ENCODE results near the gene TENM4. TPM values are rescaled to one million over a fixed set of nuclear protein-coding genes. Genes with fewer than 3 reads are reported as not detected.

TENM4 gene
- total and polyA plus RNA-seq, 10 of the 15 experiments (the other 5 are each of a cell fraction or from before 2014, with no cell fraction given) = 0.03 to 0.12 (median 0.06) TPM; not detected in 7

DNA sequence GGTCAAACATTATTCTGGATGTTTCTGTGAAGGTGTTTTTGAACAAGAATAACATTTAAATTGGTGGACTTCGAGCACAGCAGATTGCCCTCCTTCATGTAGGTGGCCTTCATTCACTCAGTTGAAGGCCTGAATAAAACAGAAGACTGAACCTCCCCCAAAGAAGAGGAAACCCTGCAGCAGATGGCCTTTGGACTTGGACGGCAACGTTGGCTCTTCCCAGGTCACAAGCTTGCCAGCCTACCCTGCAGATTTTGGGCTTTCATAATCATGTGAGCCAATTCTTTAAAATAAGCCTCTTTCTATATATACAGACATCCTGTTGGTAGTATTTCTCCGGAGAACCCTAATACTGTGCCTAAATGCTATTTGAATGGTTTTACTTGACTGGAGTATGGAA, 434.0 kb downstream of the TENM4 start (continued):
- TF ChIP-seq, protein P1, sequence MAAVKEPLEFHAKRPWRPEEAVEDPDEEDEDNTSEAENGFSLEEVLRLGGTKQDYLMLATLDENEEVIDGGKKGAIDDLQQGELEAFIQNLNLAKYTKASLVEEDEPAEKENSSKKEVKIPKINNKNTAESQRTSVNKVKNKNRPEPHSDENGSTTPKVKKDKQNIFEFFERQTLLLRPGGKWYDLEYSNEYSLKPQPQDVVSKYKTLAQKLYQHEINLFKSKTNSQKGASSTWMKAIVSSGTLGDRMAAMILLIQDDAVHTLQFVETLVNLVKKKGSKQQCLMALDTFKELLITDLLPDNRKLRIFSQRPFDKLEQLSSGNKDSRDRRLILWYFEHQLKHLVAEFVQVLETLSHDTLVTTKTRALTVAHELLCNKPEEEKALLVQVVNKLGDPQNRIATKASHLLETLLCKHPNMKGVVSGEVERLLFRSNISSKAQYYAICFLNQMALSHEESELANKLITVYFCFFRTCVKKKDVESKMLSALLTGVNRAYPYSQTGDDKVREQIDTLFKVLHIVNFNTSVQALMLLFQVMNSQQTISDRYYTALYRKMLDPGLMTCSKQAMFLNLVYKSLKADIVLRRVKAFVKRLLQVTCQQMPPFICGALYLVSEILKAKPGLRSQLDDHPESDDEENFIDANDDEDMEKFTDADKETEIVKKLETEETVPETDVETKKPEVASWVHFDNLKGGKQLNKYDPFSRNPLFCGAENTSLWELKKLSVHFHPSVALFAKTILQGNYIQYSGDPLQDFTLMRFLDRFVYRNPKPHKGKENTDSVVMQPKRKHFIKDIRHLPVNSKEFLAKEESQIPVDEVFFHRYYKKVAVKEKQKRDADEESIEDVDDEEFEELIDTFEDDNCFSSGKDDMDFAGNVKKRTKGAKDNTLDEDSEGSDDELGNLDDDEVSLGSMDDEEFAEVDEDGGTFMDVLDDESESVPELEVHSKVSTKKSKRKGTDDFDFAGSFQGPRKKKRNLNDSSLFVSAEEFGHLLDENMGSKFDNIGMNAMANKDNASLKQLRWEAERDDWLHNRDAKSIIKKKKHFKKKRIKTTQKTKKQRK (IDR thresholded peaks at IDR 0.05; ENCODE audit: low read depth, low read length) = no peak

DNA sequence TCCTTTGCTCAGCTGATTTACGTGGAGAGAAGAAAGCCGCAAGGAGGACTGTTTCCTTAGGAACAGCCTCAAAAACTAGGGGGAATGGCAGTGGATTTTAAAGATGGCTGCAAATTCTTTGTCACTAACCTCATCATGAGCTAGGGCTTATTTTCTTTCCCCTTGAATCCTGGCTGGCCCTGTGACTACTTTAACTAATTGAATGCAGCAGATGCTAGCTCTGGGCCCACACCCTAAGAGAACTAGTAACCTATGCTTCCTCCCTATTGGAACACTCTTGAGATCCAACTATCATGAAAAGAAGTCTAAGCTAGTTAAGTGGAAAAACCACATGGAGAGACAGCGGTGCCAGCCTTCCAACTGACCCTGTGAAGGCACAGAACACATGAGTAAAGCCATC, 444.8 kb downstream of the TENM4 start:
- no peak overlapping the region for H3K27ac ChIP-seq (ENCODE audit: control insufficient read depth, insufficient read depth)
- in situ Hi-C loops (cut with MboI) = no loop called here
- no peak overlapping the region for H3K9ac ChIP-seq (ENCODE audit: control insufficient read depth, insufficient read depth, low read length)
- RAD21 ChIA-PET (ENCODE audit: unreplicated experiment) = no interaction called here
- BruUV-seq (replicated peaks) = no TSS peak
- H3K4me1 ChIP-seq (ENCODE audit: control insufficient read depth, insufficient read depth, low read length) = no peaks in the 10 kb centered on the region
- POLR2A ChIA-PET = no interaction called here
- no peaks in the 10 kb centered on the region for H3K9me3 ChIP-seq (replicated peaks; ENCODE audit: control insufficient read depth, insufficient read depth, low read length)
- 2% methylated on average over 3 of the region's 3 CpGs for WGBS (ENCODE audit: insufficient coverage, insufficient replicate concordance, low lambda C conversion rate, missing lambda C conversion rate)
- no peaks in the 10 kb centered on the region for H4K20me1 ChIP-seq (ENCODE audit: control insufficient read depth, insufficient read depth)
- H2AFZ ChIP-seq (ENCODE audit: control insufficient read depth, low read depth, low read length) = no peak overlapping the region
- DNase-seq (ENCODE audit: low read depth, low spot score) (no peak), ATAC-seq (no peak), FAIRE-seq (no peak)
- intact Hi-C loops (cut with micrococcal nuclease; ENCODE audit: unreplicated experiment) = no loop called here
- no peaks in the 10 kb centered on the region for H3K27me3 ChIP-seq (replicated peaks in 1 of 2; ENCODE audit: control insufficient read depth in 2 of 2, insufficient read depth in 2 of 2, low read length in 1 of 2)
- CTCF ChIA-PET = interaction anchor here (2.3 kb wide), 1 partner anchor 8 kb away, joined by 6 read pairs; no protein-coding TSS in a partner anchor
- no peaks in the 10 kb centered on the region for H3K36me3 ChIP-seq (ENCODE audit: control insufficient read depth in 2 of 2, insufficient read depth in 2 of 2, low read length in 1 of 2)
- no peak overlapping the region for H3K4me3 ChIP-seq
- no peaks in the 10 kb centered on the region for H3K79me2 ChIP-seq (ENCODE audit: control insufficient read depth, insufficient read depth, low read length)
- H3K4me2 ChIP-seq (ENCODE audit: control insufficient read depth, insufficient read depth) = no peak overlapping the region
- SMC1A ChIA-PET (ENCODE audit: uncharacterized antibody, unreplicated experiment) = interaction anchor here (0.7 kb wide), 1 partner anchor 21 kb away, joined by 3 read pairs; no protein-coding TSS in a partner anchor
- TF ChIP-seq CBX5 (IDR thresholded peaks at IDR 0.05; ENCODE audit: low read depth) (no peak), EZH2 (IDR thresholded peaks at IDR 0.05; ENCODE audit: borderline replicate concordance, control insufficient read depth, low read depth, low read length) (no peak), ESRRA (IDR thresholded peaks at IDR 0.05; ENCODE audit: low read length) (no peak), FOS (IDR thresholded peaks at IDR 0.05; ENCODE audit: borderline replicate concordance, extremely low read depth, insufficient read length) (no peak), EED (IDR thresholded peaks at IDR 0.05; ENCODE audit: low read depth) (no peak), BACH1 (IDR thresholded peaks at IDR 0.05; ENCODE audit: borderline replicate concordance) (no peak), SPI1 (IDR thresholded peaks at IDR 0.05; ENCODE audit: borderline replicate concordance, insufficient read depth, low read depth, low read length) (no peak), STAT1 (conservative IDR thresholded peaks at IDR 0.05) (no peak), RELA (IDR thresholded peaks at IDR 0.05; ENCODE audit: borderline replicate concordance, partially characterized antibody) (no peak), SIN3A (IDR thresholded peaks at IDR 0.05; ENCODE audit: low read depth, low read length) (no peak)
- TF ChIP-seq, protein P2, sequence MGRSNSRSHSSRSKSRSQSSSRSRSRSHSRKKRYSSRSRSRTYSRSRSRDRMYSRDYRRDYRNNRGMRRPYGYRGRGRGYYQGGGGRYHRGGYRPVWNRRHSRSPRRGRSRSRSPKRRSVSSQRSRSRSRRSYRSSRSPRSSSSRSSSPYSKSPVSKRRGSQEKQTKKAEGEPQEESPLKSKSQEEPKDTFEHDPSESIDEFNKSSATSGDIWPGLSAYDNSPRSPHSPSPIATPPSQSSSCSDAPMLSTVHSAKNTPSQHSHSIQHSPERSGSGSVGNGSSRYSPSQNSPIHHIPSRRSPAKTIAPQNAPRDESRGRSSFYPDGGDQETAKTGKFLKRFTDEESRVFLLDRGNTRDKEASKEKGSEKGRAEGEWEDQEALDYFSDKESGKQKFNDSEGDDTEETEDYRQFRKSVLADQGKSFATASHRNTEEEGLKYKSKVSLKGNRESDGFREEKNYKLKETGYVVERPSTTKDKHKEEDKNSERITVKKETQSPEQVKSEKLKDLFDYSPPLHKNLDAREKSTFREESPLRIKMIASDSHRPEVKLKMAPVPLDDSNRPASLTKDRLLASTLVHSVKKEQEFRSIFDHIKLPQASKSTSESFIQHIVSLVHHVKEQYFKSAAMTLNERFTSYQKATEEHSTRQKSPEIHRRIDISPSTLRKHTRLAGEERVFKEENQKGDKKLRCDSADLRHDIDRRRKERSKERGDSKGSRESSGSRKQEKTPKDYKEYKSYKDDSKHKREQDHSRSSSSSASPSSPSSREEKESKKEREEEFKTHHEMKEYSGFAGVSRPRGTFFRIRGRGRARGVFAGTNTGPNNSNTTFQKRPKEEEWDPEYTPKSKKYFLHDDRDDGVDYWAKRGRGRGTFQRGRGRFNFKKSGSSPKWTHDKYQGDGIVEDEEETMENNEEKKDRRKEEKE (IDR thresholded peaks at IDR 0.05) = no peak
- TF ChIP-seq, protein P3, sequence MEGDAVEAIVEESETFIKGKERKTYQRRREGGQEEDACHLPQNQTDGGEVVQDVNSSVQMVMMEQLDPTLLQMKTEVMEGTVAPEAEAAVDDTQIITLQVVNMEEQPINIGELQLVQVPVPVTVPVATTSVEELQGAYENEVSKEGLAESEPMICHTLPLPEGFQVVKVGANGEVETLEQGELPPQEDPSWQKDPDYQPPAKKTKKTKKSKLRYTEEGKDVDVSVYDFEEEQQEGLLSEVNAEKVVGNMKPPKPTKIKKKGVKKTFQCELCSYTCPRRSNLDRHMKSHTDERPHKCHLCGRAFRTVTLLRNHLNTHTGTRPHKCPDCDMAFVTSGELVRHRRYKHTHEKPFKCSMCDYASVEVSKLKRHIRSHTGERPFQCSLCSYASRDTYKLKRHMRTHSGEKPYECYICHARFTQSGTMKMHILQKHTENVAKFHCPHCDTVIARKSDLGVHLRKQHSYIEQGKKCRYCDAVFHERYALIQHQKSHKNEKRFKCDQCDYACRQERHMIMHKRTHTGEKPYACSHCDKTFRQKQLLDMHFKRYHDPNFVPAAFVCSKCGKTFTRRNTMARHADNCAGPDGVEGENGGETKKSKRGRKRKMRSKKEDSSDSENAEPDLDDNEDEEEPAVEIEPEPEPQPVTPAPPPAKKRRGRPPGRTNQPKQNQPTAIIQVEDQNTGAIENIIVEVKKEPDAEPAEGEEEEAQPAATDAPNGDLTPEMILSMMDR (IDR thresholded peaks at IDR 0.05 in 2 of 3, conservative IDR thresholded peaks at IDR 0.05 in 1 of 3; ENCODE audit: control insufficient read depth in 2 of 3, extremely low read depth in 1 of 3, insufficient read depth in 1 of 3, low read depth in 3 of 3, low read length in 3 of 3) = no peak
